Panc1 (cell line): ENCODE data around the gene CUTC. TPM values are rescaled to one million over a fixed set of nuclear protein-coding genes. Genes with fewer than 3 reads are reported as not detected.

Experiments
- ATAC-seq: fragments of 200-7000 bp; cut with Tn5 transposase; 2 replicates; pipeline ENCODE4 v1.9.1; 2020; ENCODE audit warnings: mild to moderate bottlenecking, moderate library complexity
- BruUV-seq: library from RNA; stranded (reverse); fragments of 400-500 nt; replicated peaks from 2 replicates; lab custom pipeline; 2021; lab: Mats Ljungman, UMichigan
- CTCF ChIA-PET: fragments of 300-600 bp; sonication (Branson Sonifier 250); formaldehyde crosslinking; loops from one replicate; lab custom pipeline; 2022; ENCODE audit warnings: antibody characterized with exemption; lab: Charles Lee
- POLR2A ChIA-PET: fragments of 300-600 bp; sonication (Branson Sonifier 250); formaldehyde crosslinking; loops from one replicate; lab custom pipeline; 2022; ENCODE audit warnings: antibody characterized with exemption; lab: Charles Lee
- DNase-seq: peaks from one replicate; pipeline ENCODE4 v3.0.0-alpha.2; 2010; ENCODE audit warnings: low read depth, low spot score
- H3K27ac ChIP-seq: 2 replicates; pipeline ENCODE4 v1.5.1; 2011; ENCODE audit warnings: mild to moderate bottlenecking, low read length, inconsistent platforms
- H3K27me3 ChIP-seq: fragments of 200-500 bp; sonication (Bioruptor generic); 2 replicates; pipeline ENCODE4 v1.6.0; 2014; ENCODE audit warnings: low read length, inconsistent platforms; ENCODE audit not compliant: control insufficient read depth, insufficient read depth
- H3K36me3 ChIP-seq: fragments of 200-500 bp; sonication (Bioruptor generic); 2 replicates; pipeline ENCODE4 v1.5.1; 2014; ENCODE audit warnings: inconsistent platforms, mild to moderate bottlenecking, low read length, moderate library complexity; ENCODE audit not compliant: control insufficient read depth, insufficient read depth
- H3K4me1 ChIP-seq: 2 replicates; pipeline ENCODE4 v1.5.1; 2011; ENCODE audit warnings: inconsistent platforms, mild to moderate bottlenecking, low read length, moderate library complexity; ENCODE audit not compliant: control insufficient read depth, insufficient read depth
- H3K4me3 ChIP-seq, 2 experiments: 2 replicates each; pipeline ENCODE4 v1.5.1; 2011 to 2012; ENCODE audit warnings: low read depth in 2 of 2, low read length in 2 of 2, mild to moderate bottlenecking in 2 of 2, inconsistent platforms in 1 of 2, moderate library complexity in 1 of 2
- H3K9me3 ChIP-seq: fragments of 200-500 bp; sonication (Bioruptor generic); 2 replicates; pipeline ENCODE4 v1.5.1; 2014; ENCODE audit warnings: low read depth, mild to moderate bottlenecking, inconsistent platforms, low read length, moderate library complexity; ENCODE audit not compliant: control insufficient read depth, insufficient read depth
- CTCF ChIP-seq: fragments of 450-650 bp; IDR thresholded peaks from 2 replicates; pipeline ENCODE4 v1.5.1; 2017; ENCODE audit warnings: mild to moderate bottlenecking
- POLR2AphosphoS5 ChIP-seq: IDR thresholded peaks from 2 replicates; pipeline ENCODE4 v1.6.1; 2012; ENCODE audit warnings: mild to moderate bottlenecking, low read depth, low read length, moderate library complexity
- REST ChIP-seq, 2 experiments: IDR thresholded peaks; 2 replicates each; pipeline ENCODE4 v1.6.1; 2011 to 2012; ENCODE audit warnings: low read depth in 2 of 2, control low read depth in 1 of 2, low read length in 1 of 2, mild to moderate bottlenecking in 1 of 2, moderate library complexity in 1 of 2; ENCODE audit not compliant: insufficient read depth in 1 of 2
- SIN3A ChIP-seq: IDR thresholded peaks from 2 replicates; pipeline ENCODE4 v1.6.1; 2012; ENCODE audit warnings: low read depth, mild to moderate bottlenecking, low read length, moderate library complexity, borderline replicate concordance; ENCODE audit not compliant: insufficient read depth
- TCF7L2 ChIP-seq: IDR thresholded peaks from 2 replicates; pipeline ENCODE4 v1.6.1; 2011; ENCODE audit warnings: mild to moderate bottlenecking, low read depth, low read length, inconsistent platforms
- in situ Hi-C: cut with HindIII; loops from 2 replicates; pipeline ENCODE4 v1.10.0; 2016; ENCODE audit warnings: low sequenced_read_pairs, low pct_unique_long_range_greater_than_20kb
- intact Hi-C: fragments of 100-400 bp; cut with micrococcal nuclease; formaldehyde crosslinking; loops from one replicate; pipeline ENCODE4 v1.10.0; 2022; ENCODE audit not compliant: unreplicated experiment
- total RNA-seq: library from RNA; stranded (reverse); gene quantifications from one replicate; pipeline ENCODE4 v1.2.1, GENCODE V29; 2021; ENCODE audit not compliant: unreplicated experiment

CUTC gene
- total RNA-seq, 1 experiment from 2014 or later, result 37.0 TPM

GRCh38 chr10:99798920-99799319, 66.9 kb downstream of the CUTC start:
- Histone ChIP-seq H3K9me3 (no peaks in the 10 kb centered on the region), H3K27ac (no peak overlapping the region), H3K4me3 (no peak overlapping the region), H3K27me3 (no peaks in the 10 kb centered on the region), H3K36me3 (no peaks in the 10 kb centered on the region), H3K4me1 (no peaks in the 10 kb centered on the region)
- in situ Hi-C loops, result no loop called here
- DNase-seq (no peak), ATAC-seq (no peak)
- no peak for TF ChIP-seq SIN3A
- no peak for TF ChIP-seq CTCF
- TF ChIP-seq POLR2AphosphoS5, result no peak
- TF ChIP-seq TCF7L2, result no peak
- TF ChIP-seq REST (IDR thresholded peaks at IDR 0.05; ENCODE audit: insufficient read depth in 1 of 2, low read depth in 2 of 2, low read length in 1 of 2), result no peak
- BruUV-seq, result no TSS peak
- POLR2A ChIA-PET, result no interaction called here
- CTCF ChIA-PET, result no interaction called here
- intact Hi-C loops, result no loop called here

DNA sequence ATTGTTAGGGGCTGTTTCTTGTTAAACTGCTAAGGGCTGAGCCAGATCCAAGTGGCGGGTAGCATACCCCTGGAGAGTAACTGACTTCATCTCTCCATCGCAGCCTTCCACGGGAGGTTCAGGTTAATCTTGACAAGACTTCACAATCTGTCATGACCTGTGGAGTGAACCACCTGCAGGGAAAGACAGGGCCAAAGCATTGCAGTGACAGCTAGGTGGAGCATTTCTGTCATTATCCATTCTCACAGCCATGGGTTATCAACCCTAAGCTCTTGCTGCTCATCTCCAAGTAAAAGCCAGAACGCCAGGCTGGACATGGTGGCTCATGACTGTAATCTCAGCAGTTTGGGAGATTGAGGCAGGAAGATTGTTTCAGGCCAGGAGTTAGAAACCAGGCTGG, 67.6 kb downstream of the CUTC start:
- DNase-seq (no peak), ATAC-seq (peak; percentile 41; the same call in 1 of the 2 replicates)
- Histone ChIP-seq H3K36me3 (no peaks in the 10 kb centered on the region), H3K4me3 (no peak overlapping the region), H3K27ac (no peak overlapping the region; the same call in 1 of the 2 replicates), H3K27me3 (no peaks in the 10 kb centered on the region), H3K4me1 (no peaks in the 10 kb centered on the region), H3K9me3 (no peaks in the 10 kb centered on the region)
- no TSS peak for BruUV-seq
- ChIA-PET POLR2A (interaction anchor here (0.5 kb wide), 1 partner anchor 26 kb away, joined by 32 read pairs; no protein-coding TSS in a partner anchor), CTCF (no interaction called here)
- no peak for TF ChIP-seq TCF7L2
- peak; percentile 34 for TF ChIP-seq CTCF
- in situ Hi-C loops (no loop called here), intact Hi-C loops (no loop called here)
